ENCODE data around the gene CEMIP.
"Not testable (repeated sequence)": the region's sequence is repeated elsewhere in the genome, so short reads cannot be mapped to it uniquely, and the experiment has no call there.

DNA sequence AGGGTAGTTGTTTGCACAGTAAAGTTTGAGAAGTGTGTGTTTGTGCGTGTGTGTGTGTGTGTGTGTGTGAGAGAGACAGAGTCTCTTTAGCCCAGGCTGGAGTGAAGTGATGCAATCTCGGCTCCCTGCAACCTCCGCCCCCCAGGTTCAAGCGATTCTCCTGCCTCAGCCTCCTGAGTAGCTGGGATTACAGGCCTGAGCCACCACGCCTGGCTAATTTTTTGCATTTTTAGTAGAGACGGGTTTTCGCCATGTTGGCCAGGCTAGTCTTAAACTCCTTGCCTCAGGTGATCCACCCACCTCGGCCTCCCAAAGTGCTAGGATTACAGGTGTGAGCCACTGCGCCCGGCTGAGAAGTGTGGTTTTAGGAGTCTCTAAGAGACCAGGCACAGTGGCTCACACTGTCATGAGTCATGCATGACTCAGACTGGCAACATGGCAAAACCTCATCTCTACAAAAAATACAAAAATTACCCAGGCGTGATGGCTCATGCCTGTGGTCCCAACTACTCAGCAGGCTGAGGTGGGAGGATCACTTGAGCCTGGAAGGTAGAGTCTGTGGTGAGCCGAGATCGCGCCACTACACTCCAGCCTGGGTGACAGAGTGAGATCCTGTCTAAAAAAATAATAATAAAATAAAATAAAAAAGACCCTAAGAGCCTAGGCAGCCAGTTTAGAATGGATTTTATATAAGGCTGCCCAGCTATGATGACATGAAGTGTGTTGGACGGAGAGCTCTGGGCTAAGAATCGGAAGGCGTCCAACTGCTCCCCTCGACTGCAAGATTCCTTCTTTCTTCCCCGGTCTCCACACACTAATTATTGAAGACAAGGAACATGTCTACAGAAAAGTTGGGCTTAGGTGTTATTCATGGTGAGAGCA, 176.6 kb downstream of the CEMIP start:
- TF ChIP-seq CTCF (conservative IDR thresholded peaks at IDR 0.05; ENCODE audit: low read depth in 2 of 2); EZH2 (IDR thresholded peaks at IDR 0.05; ENCODE audit: low read depth, unreplicated experiment); CREB1 (CRISPR knock-in tag; IDR thresholded peaks at IDR 0.05; ENCODE audit: low read depth); REST (IDR thresholded peaks at IDR 0.05; ENCODE audit: unreplicated experiment); POLR2AphosphoS5 (IDR thresholded peaks at IDR 0.05; ENCODE audit: low read depth); ZNF114 (CRISPR knock-in tag; IDR thresholded peaks at IDR 0.05); EZH2phosphoT487 (IDR thresholded peaks at IDR 0.05; ENCODE audit: unreplicated experiment): not testable (repeated sequence)
